Activated T-cell treated with anti-CD3 and anti-CD28 coated beads, Interleukin-2, amount 50 U/mL, for 48 hours (primary cell): ENCODE measurements around the gene ERH.
"Not testable (repeated sequence)": the region's sequence is repeated elsewhere in the genome, so short reads cannot be mapped to it uniquely, and the experiment has no call there.

Experiments used
- DNase-seq, 2 experiments: peaks; one replicate each; pipeline ENCODE4 v3.0.0-alpha.2; 2020

Gene ERH

GRCh38 chr14:69392481-69392880, 5.6 kb downstream of the ERH start:
- DNase-seq, result no peak

- not testable (repeated sequence) for DNase-seq
Measured at GRCh38 chr14:69391400-69391799, 6.7 kb downstream of the ERH start.

- DNase-seq, result no peak
Measured at GRCh38 chr14:69387311-69387710, 10.8 kb downstream of the ERH start.

GRCh38 chr14:69378274-69378673, 19.8 kb downstream of the ERH start:
- DNase-seq, result no peak

GRCh38 chr14:69376439-69376838, 21.7 kb downstream of the ERH start:
- DNase-seq, result no peak

- no peak for DNase-seq
Measured at GRCh38 chr14:69375722-69376121, 22.4 kb downstream of the ERH start.

- DNase-seq, result no peak
Measured at GRCh38 chr14:69375182-69375581, 22.9 kb downstream of the ERH start.

- DNase-seq, result no peak
Measured at GRCh38 chr14:69374235-69374634, 23.9 kb downstream of the ERH start.

- DNase-seq, result no peak
Measured at GRCh38 chr14:69373104-69373503, 25.0 kb downstream of the ERH start.

- DNase-seq, result no peak
Measured at GRCh38 chr14:69372146-69372545, 26.0 kb downstream of the ERH start.

GRCh38 chr14:69370061-69370460, 28.0 kb downstream of the ERH start:
- DNase-seq, result no peak

- DNase-seq, result no peak
Measured at GRCh38 chr14:69368381-69368780, 29.7 kb downstream of the ERH start.

GRCh38 chr14:69366761-69367160, 31.3 kb downstream of the ERH start:
- no peak for DNase-seq

- DNase-seq, result no peak
Measured at GRCh38 chr14:69366069-69366468, 32.0 kb downstream of the ERH start.

- no peak for DNase-seq
Measured at GRCh38 chr14:69364378-69364777, 33.7 kb downstream of the ERH start.

GRCh38 chr14:69363964-69364363, 34.1 kb downstream of the ERH start:
- DNase-seq, result no peak

GRCh38 chr14:69363055-69363454, 35.0 kb downstream of the ERH start:
- DNase-seq, result no peak

GRCh38 chr14:69360438-69361108, 37.5 kb downstream of the ERH start:
- DNase-seq, result peak in 1 of 2 experiments; percentile 40

- no peak for DNase-seq
Measured at GRCh38 chr14:69358966-69359365, 39.1 kb downstream of the ERH start.

GRCh38 chr14:69358233-69358963, 39.7 kb downstream of the ERH start:
- peak; percentile 73 to 77 for DNase-seq

- no peak for DNase-seq
Measured at GRCh38 chr14:69357544-69358200, 40.4 kb downstream of the ERH start.

GRCh38 chr14:69356903-69357543, 41.1 kb downstream of the ERH start:
- DNase-seq, result no peak

- no peak for DNase-seq
Measured at GRCh38 chr14:69355607-69356281, 42.4 kb downstream of the ERH start.
